Neuron (in vitro differentiated cells): ENCODE data around the gene EXOC6B.

Experiments
- H2AFZ ChIP-seq: one replicate; pipeline ENCODE4 v1.6.1; 2013; ENCODE audit warnings: low read depth, mild to moderate bottlenecking, inconsistent platforms, low read length, moderate library complexity
- H3K27me3 ChIP-seq: one replicate; pipeline ENCODE4 v1.6.1; 2013; ENCODE audit warnings: low read length; ENCODE audit not compliant: insufficient read depth
- H3K36me3 ChIP-seq: one replicate; pipeline ENCODE4 v1.6.1; 2013; ENCODE audit warnings: low read length; ENCODE audit not compliant: insufficient read depth
- H3K4me1 ChIP-seq: one replicate; pipeline ENCODE4 v1.6.1; 2013; ENCODE audit warnings: low read length; ENCODE audit not compliant: insufficient read depth
- H3K4me3 ChIP-seq: 2 replicates; pipeline ENCODE4 v1.5.1; 2013; ENCODE audit warnings: mild to moderate bottlenecking, low read length, moderate library complexity
- H3K9me3 ChIP-seq: one replicate; pipeline ENCODE4 v1.6.1; 2013; ENCODE audit warnings: low read length

Gene EXOC6B

GRCh38 chr2:72204786-72205503 lies 620.9 kb downstream of the EXOC6B start:
- H3K4me1 ChIP-seq = no peaks in the 10 kb centered on the region
- no peaks in the 10 kb centered on the region for H3K9me3 ChIP-seq
- no peaks in the 10 kb centered on the region for H3K27me3 ChIP-seq
- no peak overlapping the region for H3K4me3 ChIP-seq
- H2AFZ ChIP-seq = no peak overlapping the region
- no peaks in the 10 kb centered on the region for H3K36me3 ChIP-seq

GRCh38 chr2:72204156-72204785 lies 621.6 kb downstream of the EXOC6B start:
- Histone ChIP-seq H3K36me3 (no peaks in the 10 kb centered on the region), H3K9me3 (no peaks in the 10 kb centered on the region), H3K27me3 (no peaks in the 10 kb centered on the region), H3K4me1 (no peaks in the 10 kb centered on the region), H3K4me3 (no peak overlapping the region), H2AFZ (no peak overlapping the region)

GRCh38 chr2:72198532-72199241 lies 627.1 kb downstream of the EXOC6B start:
- Histone ChIP-seq H3K36me3 (no peaks in the 10 kb centered on the region), H2AFZ (no peak overlapping the region), H3K9me3 (no peaks in the 10 kb centered on the region), H3K4me1 (no peaks in the 10 kb centered on the region), H3K4me3 (no peak overlapping the region), H3K27me3 (no peaks in the 10 kb centered on the region)

- Histone ChIP-seq H3K4me3 (no peak overlapping the region), H3K9me3 (no peaks in the 10 kb centered on the region), H2AFZ (no peak overlapping the region), H3K27me3 (no peaks in the 10 kb centered on the region), H3K4me1 (no peaks in the 10 kb centered on the region), H3K36me3 (no peaks in the 10 kb centered on the region)
These were observed 632.1 kb downstream of the EXOC6B start for GRCh38 chr2:72193723-72194122.

GRCh38 chr2:72191441-72191840 lies 634.4 kb downstream of the EXOC6B start:
- Histone ChIP-seq H3K9me3 (no peaks in the 10 kb centered on the region), H3K4me3 (no peak overlapping the region), H3K4me1 (no peaks in the 10 kb centered on the region), H3K36me3 (no peaks in the 10 kb centered on the region), H3K27me3 (no peaks in the 10 kb centered on the region), H2AFZ (no peak overlapping the region)

GRCh38 chr2:72185206-72185605 lies 640.6 kb downstream of the EXOC6B start:
- H3K36me3 ChIP-seq = no peaks in the 10 kb centered on the region
- no peak overlapping the region for H2AFZ ChIP-seq

GRCh38 chr2:72183466-72183865 lies 642.4 kb downstream of the EXOC6B start:
- Histone ChIP-seq H3K4me3 (no peak overlapping the region), H2AFZ (no peak overlapping the region), H3K9me3 (no peaks in the 10 kb centered on the region)

More at GRCh38 chr2:72185206-72185605, 640.6 kb downstream of the EXOC6B start:
- no peaks in the 10 kb centered on the region for H3K27me3 ChIP-seq
- no peak overlapping the region for H3K4me3 ChIP-seq
- no peaks in the 10 kb centered on the region for H3K9me3 ChIP-seq
- no peaks in the 10 kb centered on the region for H3K4me1 ChIP-seq

GRCh38 chr2:72183016-72183415 lies 642.8 kb downstream of the EXOC6B start:
- Histone ChIP-seq H3K27me3 (no peaks in the 10 kb centered on the region), H3K4me3 (no peak overlapping the region), H3K9me3 (no peaks in the 10 kb centered on the region), H3K4me1 (no peaks in the 10 kb centered on the region), H3K36me3 (peaks cover 12% of the 10 kb centered on the region), H2AFZ (no peak overlapping the region)

More at GRCh38 chr2:72183466-72183865, 642.4 kb downstream of the EXOC6B start:
- Histone ChIP-seq H3K27me3 (no peaks in the 10 kb centered on the region), H3K4me1 (no peaks in the 10 kb centered on the region), H3K36me3 (peaks cover 8% of the 10 kb centered on the region)

- Histone ChIP-seq H3K4me3 (no peak overlapping the region), H3K4me1 (no peaks in the 10 kb centered on the region), H3K9me3 (no peaks in the 10 kb centered on the region), H3K36me3 (peaks cover 15% of the 10 kb centered on the region), H3K27me3 (no peaks in the 10 kb centered on the region), H2AFZ (no peak overlapping the region)
These were observed 643.3 kb downstream of the EXOC6B start for GRCh38 chr2:72182547-72182946.

GRCh38 chr2:72181616-72182015 lies 644.2 kb downstream of the EXOC6B start:
- peaks cover 20% of the 10 kb centered on the region for H3K36me3 ChIP-seq
- H3K27me3 ChIP-seq = no peaks in the 10 kb centered on the region
- no peaks in the 10 kb centered on the region for H3K9me3 ChIP-seq
- no peak overlapping the region for H3K4me3 ChIP-seq
- no peak overlapping the region for H2AFZ ChIP-seq
- no peaks in the 10 kb centered on the region for H3K4me1 ChIP-seq

GRCh38 chr2:72180351-72180750 lies 645.5 kb downstream of the EXOC6B start:
- Histone ChIP-seq H3K36me3 (peaks cover 24% of the 10 kb centered on the region), H3K4me1 (no peaks in the 10 kb centered on the region), H3K4me3 (no peak overlapping the region), H2AFZ (no peak overlapping the region), H3K9me3 (no peaks in the 10 kb centered on the region), H3K27me3 (no peaks in the 10 kb centered on the region)

GRCh38 chr2:72178551-72178950 lies 647.3 kb downstream of the EXOC6B start:
- Histone ChIP-seq H3K9me3 (no peaks in the 10 kb centered on the region), H2AFZ (no peak overlapping the region), H3K4me3 (no peak overlapping the region), H3K4me1 (peaks cover 7% of the 10 kb centered on the region), H3K36me3 (peaks cover 24% of the 10 kb centered on the region), H3K27me3 (no peaks in the 10 kb centered on the region)

GRCh38 chr2:72176281-72176680 lies 649.6 kb downstream of the EXOC6B start:
- peaks cover 12% of the 10 kb centered on the region for H3K4me1 ChIP-seq
- no peaks in the 10 kb centered on the region for H3K9me3 ChIP-seq
- H3K36me3 ChIP-seq = peaks cover 24% of the 10 kb centered on the region

More at GRCh38 chr2:72176281-72176680, 649.6 kb downstream of the EXOC6B start:
- Histone ChIP-seq H3K4me3 (no peak overlapping the region), H3K27me3 (no peaks in the 10 kb centered on the region), H2AFZ (no peak overlapping the region)
